ENCODE data around the gene TBC1D8.

Gene TBC1D8

DNA sequence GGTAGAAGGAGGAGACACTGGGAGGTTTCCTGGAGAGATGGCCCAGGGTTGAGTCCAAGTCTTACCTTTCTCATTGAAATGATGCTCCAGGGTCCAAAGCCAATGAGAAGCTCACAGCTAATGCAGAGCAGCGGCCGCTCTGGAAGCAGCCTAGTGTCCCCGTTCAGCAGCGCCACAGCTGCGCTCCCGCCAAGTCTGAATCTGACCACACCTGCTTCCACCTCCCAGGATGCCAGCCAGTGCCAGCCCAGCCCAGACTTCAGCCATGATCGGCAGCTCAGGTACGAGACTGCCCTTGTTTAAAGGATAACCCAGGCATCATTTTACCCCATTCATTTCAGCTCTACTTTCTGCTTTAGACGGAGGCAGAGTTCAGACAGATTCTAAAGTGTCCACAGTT is 161.0 kb downstream of the TBC1D8 start:
- no peak for TF ChIP-seq EZH2phosphoT487 (IDR thresholded peaks at IDR 0.05; ENCODE audit: borderline replicate concordance, low read length)
- TF ChIP-seq, protein P1, sequence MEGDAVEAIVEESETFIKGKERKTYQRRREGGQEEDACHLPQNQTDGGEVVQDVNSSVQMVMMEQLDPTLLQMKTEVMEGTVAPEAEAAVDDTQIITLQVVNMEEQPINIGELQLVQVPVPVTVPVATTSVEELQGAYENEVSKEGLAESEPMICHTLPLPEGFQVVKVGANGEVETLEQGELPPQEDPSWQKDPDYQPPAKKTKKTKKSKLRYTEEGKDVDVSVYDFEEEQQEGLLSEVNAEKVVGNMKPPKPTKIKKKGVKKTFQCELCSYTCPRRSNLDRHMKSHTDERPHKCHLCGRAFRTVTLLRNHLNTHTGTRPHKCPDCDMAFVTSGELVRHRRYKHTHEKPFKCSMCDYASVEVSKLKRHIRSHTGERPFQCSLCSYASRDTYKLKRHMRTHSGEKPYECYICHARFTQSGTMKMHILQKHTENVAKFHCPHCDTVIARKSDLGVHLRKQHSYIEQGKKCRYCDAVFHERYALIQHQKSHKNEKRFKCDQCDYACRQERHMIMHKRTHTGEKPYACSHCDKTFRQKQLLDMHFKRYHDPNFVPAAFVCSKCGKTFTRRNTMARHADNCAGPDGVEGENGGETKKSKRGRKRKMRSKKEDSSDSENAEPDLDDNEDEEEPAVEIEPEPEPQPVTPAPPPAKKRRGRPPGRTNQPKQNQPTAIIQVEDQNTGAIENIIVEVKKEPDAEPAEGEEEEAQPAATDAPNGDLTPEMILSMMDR (IDR thresholded peaks at IDR 0.05; ENCODE audit: low read depth, low read length, poor library complexity, severe bottlenecking), result no peak
- Histone ChIP-seq H3K4me1 (ENCODE audit: control insufficient read depth, low read length) (no peaks in the 10 kb centered on the region), H3K27me3 (ENCODE audit: control insufficient read depth, low read length) (no peaks in the 10 kb centered on the region), H3K27ac (ENCODE audit: low read depth, low read length) (no peak overlapping the region), H3K4me2 (ENCODE audit: low read length) (no peak overlapping the region), H3F3A (ENCODE audit: control insufficient read depth, insufficient read depth) (no peaks in the 10 kb centered on the region), H3K36me3 (ENCODE audit: control insufficient read depth, low read length) (no peaks in the 10 kb centered on the region), H3K9me3 (ENCODE audit: control insufficient read depth, insufficient read depth, low read length) (no peaks in the 10 kb centered on the region), H3K9me2 (replicated peaks; ENCODE audit: control insufficient read depth, low read length) (no peaks in the 10 kb centered on the region), H4K20me1 (ENCODE audit: control insufficient read depth, insufficient read depth, low read depth, low read length) (peaks cover 1% of the 10 kb centered on the region; the same call in 1 of the 2 replicates), H3K4me3 (ENCODE audit: low read length) (no peak overlapping the region), H3K79me2 (ENCODE audit: control insufficient read depth, low read length) (no peaks in the 10 kb centered on the region)

DNA sequence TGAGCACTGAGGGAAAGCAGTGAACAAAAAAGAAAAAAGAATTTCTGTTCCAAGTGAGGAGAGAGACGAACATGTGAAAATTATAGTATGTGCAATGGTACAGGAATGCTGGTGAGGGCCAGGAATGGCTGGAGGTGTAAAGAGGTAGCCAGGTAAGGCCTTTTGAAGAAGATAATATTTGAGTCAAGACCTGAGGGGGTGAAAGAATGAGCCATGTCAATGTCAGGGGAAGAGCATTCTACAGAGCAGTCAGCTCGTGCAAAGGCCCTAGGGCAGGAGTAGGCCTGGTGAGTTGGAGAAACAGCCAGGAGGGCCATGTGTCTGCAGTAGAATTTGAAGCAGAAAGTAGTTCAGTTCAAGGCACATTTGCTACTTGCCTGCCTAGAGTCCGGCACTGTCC is 161.5 kb downstream of the TBC1D8 start:
- Histone ChIP-seq H4K20me1 (ENCODE audit: control insufficient read depth, insufficient read depth, low read depth, low read length) (peaks cover 2% of the 10 kb centered on the region; the same call in 1 of the 2 replicates), H3K9me3 (ENCODE audit: control insufficient read depth, insufficient read depth, low read length) (no peaks in the 10 kb centered on the region), H3F3A (ENCODE audit: control insufficient read depth, insufficient read depth) (no peaks in the 10 kb centered on the region), H3K27me3 (ENCODE audit: control insufficient read depth, low read length) (no peaks in the 10 kb centered on the region), H3K4me1 (ENCODE audit: control insufficient read depth, low read length) (no peaks in the 10 kb centered on the region), H3K27ac (ENCODE audit: low read depth, low read length) (no peak overlapping the region), H3K9me2 (replicated peaks; ENCODE audit: control insufficient read depth, low read length) (no peaks in the 10 kb centered on the region), H3K36me3 (ENCODE audit: control insufficient read depth, low read length) (no peaks in the 10 kb centered on the region), H3K4me3 (ENCODE audit: low read length) (no peak overlapping the region), H3K79me2 (ENCODE audit: control insufficient read depth, low read length) (no peaks in the 10 kb centered on the region), H3K4me2 (ENCODE audit: low read length) (no peak overlapping the region)
- TF ChIP-seq EZH2phosphoT487 (IDR thresholded peaks at IDR 0.05; ENCODE audit: borderline replicate concordance, low read length), result no peak
- TF ChIP-seq, protein P1 (IDR thresholded peaks at IDR 0.05; ENCODE audit: low read depth, low read length, poor library complexity, severe bottlenecking), result no peak

DNA sequence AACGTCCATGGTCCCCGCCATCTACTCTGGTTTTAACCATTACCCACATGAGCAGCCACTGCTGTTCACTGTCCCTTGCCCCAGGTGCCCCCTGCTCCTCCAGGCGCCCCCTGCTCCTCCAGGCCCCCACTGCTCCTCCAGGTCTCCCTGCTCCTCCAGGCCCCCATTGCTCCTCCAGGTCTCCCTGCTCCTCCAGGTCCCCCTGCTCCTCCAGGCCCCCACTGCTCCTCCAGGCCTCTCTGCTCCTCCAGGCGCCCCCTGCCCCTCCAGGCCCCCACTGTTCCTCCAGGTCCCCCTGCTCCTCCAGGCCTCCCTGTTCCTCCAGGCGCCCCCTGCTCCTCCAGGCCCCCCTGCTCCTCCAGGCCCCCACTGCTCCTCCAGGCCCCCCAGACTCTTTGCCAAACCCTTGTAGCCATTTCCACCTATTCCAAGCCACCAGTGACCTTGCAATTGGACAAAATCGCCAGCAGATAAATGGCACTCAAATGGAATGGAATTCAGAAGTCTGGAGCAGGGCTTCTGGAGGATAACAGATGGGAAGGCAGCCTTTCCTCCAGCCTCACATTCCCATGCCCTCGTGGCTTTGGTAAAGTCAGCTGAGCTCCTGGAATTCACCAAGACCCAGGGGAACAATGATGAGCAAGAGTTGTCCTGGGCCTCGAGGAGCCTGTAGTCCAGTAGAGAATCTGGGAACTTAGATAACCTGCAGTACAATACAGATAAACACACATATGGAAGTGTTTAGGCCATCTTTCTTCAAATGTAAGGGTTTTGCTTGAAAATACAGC is 162.4 kb downstream of the TBC1D8 start:
- H4K20me1 ChIP-seq (ENCODE audit: control insufficient read depth, insufficient read depth, low read depth, low read length), result peaks cover 2% of the 10 kb centered on the region; the same call in 1 of the 2 replicates
- TF ChIP-seq EZH2phosphoT487 (IDR thresholded peaks at IDR 0.05; ENCODE audit: borderline replicate concordance, low read length), result no peak
- TF ChIP-seq, protein P1 (IDR thresholded peaks at IDR 0.05; ENCODE audit: low read depth, low read length, poor library complexity, severe bottlenecking), result no peak
- no peaks in the 10 kb centered on the region for H3K9me2 ChIP-seq (replicated peaks; ENCODE audit: control insufficient read depth, low read length)
- H3K36me3 ChIP-seq (ENCODE audit: control insufficient read depth, low read length), result no peaks in the 10 kb centered on the region
- no peak overlapping the region for H3K4me3 ChIP-seq (ENCODE audit: low read length)
- no peak overlapping the region for H3K27ac ChIP-seq (ENCODE audit: low read depth, low read length)
- H3K79me2 ChIP-seq (ENCODE audit: control insufficient read depth, low read length), result no peaks in the 10 kb centered on the region
- no peaks in the 10 kb centered on the region for H3F3A ChIP-seq (ENCODE audit: control insufficient read depth, insufficient read depth)
- no peaks in the 10 kb centered on the region for H3K9me3 ChIP-seq (ENCODE audit: control insufficient read depth, insufficient read depth, low read length)
- H3K27me3 ChIP-seq (ENCODE audit: control insufficient read depth, low read length), result no peaks in the 10 kb centered on the region
- no peak overlapping the region for H3K4me2 ChIP-seq (ENCODE audit: low read length)
- no peaks in the 10 kb centered on the region for H3K4me1 ChIP-seq (ENCODE audit: control insufficient read depth, low read length)

Measured in DOHH2 (cell line).